GM19372 (cell line): ENCODE measurements around the gene CSNK2A3.

Experiments used
- ATAC-seq: cut with Tn5 transposase; IDR thresholded peaks from one replicate; pipeline ENCODE4 v1.9.1; 2021; ENCODE audit warnings: mild to moderate bottlenecking, low read depth, moderate library complexity; ENCODE audit not compliant: unreplicated experiment

The CSNK2A3 gene

DNA sequence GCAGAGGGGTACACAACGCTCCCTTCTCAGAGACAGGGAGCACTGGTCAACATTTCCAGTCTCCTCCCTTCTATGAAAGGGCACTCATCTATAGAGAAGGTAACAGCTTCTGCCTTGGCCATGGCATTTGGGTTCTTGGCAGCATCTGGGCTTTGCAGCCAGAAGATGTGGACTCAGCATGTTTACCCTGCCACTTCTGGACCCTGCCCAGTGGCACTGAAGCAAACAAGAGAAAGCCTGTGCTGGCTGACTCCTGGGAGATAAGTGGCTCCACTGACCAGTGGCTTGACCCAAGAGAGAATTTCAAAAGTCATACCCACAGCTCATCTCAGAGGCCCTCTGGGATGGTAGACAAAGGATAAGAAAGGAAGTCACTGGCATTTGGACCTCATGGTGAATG lies 8.0 kb downstream of the CSNK2A3 start:
- ATAC-seq: no peak

DNA sequence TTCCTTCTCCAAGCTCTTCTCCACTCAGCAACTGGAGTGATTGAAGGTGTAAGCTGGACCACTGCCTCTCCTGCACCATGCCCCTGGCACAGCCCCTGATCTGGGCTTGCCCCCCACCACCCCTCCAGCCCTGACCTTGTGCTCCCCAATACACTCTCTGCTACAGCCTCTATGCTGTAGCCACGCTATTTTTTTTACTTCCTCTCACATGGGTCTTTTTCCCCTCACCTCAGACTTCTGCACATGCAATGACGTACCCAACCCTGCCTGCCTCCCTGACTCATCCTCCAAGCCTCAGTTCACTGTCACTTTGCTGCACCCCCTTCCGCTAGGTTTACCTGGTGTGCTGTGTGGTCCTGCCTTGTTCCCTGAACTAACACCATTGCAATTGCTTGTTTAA lies 9.0 kb downstream of the CSNK2A3 start:
- ATAC-seq: no peak

DNA sequence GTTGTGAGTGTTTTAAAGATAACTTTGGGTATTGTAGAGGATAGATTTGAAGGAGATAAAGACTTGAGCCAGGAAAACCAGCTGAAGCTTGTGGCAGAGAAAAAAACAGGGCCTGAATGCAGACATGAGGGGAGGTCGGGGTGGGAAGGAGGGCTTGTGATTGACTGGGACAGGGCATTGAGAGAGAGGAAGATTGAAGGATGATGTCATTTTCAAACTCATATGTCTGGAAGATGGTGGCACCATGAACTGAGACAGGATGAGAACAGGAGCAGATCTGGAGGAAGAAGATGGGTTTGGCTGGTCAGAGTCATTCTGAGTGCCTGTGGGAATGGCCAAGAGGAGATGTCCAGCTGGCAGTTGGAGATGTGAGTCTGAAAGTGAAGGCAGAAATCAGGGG lies 14.7 kb downstream of the CSNK2A3 start:
- no peak for ATAC-seq

DNA sequence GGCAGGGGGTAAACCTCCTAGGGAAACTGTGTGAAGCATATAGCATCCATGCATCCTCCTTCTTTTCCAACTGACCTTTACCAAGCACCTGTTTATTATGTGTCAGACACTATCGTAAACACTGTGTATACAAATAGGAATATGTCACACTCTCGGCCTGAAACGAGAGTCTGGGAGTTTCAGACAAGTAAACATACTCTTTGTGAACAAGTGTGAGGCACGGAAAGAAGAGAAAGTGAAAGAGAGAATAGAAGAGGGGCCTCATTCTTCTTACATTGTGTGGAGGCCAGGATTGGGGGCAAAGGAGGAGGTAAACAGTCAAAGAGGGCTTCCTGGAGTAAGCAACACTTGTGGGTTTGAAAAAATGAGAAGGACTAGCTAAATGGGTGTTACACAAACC lies 16.4 kb downstream of the CSNK2A3 start:
- ATAC-seq: no peak

DNA sequence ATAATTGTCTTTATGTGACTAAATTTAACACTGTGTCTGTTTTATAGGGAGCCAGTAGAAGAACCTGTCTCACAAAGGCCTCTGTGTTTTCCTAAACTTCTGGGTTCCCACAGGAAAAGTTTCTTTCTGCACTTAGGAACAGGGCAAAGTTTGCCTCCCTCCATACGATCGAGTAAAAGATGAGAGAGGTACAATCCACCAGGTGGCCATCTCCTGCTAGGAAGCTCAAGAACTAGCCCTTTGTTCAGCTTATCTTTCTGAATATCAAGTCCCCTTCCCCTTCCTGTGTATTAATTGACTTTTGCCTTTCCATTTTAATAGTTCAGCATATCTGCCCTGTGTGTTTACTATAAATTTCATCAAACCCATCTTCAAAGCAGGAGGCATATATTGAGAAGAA lies 18.0 kb downstream of the CSNK2A3 start:
- no peak for ATAC-seq

DNA sequence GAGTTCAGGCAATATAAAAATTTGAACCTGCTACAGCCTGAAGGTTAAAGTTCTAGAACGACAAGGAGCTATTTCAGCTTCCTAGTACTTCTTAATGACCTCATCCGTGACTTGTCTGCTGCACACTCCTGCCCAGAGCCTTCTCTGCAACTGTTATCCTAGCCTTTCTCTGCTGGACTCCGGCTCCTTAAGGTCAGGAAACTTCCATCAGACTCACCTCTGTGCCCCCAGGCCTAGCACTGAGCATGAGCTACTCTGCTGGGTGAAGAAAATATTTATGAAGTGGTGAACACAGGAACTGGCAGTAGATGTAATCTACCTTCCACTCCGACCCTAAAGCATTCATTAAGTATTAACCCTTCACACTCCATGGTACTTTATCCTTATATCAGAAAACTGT lies 18.4 kb downstream of the CSNK2A3 start:
- ATAC-seq: no peak

DNA sequence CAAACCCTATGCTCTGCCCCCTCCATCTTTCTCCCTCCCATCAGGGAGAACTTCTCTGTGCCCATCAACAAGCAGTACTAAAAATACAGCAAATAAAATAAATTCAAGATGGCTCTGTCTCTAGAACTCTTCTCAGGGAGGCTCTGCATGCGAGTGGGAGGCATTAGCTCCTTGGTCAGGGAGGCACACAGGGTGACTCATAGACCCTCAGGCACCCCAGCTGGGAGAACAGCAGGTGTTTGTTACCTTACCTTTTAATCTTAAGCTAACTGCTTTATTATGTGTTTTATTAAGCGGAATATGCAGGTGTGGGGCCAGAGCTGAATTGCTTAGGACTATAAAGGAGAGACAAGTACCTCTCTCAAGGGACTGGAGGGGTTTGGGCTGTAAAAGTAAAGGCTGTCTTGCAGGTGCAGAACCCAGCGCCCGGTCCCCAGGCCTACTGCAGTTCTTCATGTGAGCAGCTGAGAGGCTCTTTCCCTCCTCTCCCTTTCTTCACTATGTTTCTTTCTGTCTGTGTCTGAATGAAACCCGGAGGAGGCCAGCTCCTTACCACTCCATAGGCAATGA lies 20.8 kb downstream of the CSNK2A3 start:
- ATAC-seq: no peak

DNA sequence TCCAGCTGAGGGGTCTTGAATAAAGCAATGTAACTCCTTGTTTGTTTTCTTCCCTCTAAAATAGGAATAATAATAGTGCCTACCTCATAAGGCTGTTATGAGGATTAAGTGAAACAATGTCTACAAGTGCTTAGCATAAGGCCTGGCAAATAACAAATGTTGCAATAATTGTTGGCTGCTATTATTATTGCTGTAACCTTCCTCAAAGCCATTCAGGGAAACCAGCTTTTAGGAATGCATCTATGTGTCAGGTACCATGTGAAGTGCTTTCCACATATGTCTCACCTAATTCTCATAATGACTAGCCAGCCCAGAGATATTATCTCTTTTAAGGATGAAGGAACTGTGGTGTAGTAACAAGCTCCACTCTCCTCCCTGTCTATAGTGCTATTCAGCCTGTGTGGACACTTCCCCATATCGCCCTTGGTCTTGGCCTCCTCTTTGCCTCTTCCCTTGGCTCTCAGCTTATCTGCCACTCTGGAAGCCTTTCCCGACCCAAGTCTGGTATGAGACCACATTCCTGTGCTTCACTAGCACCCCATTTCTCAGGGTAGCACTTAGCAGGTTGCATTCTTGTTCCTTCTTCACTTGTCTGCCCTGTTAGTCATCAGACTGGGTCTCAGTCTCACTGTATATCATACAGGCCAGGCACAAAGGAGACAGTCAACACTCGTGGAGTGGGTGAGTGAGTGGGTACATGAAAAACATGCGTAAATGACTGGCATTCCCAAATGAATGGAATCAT lies 23.8 kb downstream of the CSNK2A3 start:
- no peak for ATAC-seq

DNA sequence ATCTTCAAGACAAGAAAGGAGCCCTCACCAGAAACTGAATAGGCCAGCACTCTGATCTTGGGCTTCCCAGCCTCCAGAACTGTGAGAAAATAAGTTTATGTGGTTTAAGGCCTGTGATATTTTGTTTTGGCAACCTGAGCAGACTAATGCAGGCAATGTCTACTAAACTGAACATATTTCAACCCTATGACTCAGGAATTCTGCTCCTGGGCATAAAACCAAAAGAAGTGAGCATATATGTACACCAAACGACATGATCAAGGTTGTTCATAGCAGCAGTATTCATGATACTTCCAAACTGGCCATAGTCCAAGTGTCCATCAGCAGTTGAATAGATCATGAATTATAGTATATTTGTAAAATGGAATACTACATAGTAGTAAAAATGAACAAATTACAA lies 29.0 kb downstream of the CSNK2A3 start:
- ATAC-seq: no peak

DNA sequence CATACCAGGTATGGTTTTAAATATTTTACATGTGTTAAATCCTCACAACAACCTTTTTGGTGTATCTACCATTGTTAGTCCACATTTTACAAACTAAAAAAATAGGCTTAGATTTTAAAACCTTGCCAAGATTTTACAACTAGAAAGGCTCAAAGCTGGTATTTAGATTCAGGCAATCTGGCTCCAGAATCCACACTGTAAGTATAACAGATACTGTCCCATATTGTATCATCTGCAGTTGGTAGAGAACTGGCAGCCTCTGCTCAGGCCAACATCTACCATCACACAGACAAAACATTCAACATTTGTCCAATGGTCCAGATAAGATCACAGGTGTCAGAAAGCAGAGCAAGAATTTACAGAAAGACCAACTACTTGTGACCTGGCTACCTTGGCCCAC lies 30.9 kb downstream of the CSNK2A3 start:
- no peak for ATAC-seq

DNA sequence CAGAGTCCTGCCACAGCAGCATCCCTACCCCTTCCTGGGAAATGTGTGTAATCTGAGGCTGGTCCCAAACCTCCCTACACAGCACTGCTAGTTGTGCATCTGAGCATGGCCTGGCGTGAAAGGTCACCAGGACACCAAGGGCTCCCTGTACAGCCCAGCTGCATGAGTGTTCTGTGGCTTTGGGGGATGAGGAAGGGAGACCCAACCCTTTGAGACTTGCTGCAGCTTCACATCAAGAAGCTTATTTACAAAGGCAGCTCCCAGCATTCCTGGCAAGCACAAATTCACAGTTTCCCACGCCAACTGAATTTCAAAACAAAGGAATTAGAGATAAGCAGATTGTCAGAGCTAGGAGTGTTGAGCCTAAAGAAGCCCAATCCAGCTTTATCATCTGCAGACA lies 32.2 kb downstream of the CSNK2A3 start:
- no peak for ATAC-seq

DNA sequence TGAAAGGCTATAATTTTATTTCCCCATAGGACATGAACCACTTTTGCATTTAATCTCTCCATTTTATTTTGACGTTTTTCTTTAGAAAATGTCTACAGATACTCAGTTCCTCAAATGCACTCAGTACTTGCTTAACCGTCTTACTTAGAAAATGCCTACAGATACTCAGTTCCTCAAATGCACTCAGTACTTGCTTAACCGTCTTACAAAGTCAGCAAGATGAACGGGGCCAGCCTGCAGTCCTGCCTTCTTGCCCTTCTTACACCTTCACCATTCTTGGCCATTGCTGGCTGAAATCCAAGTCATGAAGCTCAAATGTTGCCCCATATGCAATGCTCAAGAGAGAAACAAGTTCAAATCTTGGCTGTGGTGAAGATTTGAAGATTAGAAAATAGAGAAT lies 34.1 kb downstream of the CSNK2A3 start:
- peak; percentile 91 for ATAC-seq

DNA sequence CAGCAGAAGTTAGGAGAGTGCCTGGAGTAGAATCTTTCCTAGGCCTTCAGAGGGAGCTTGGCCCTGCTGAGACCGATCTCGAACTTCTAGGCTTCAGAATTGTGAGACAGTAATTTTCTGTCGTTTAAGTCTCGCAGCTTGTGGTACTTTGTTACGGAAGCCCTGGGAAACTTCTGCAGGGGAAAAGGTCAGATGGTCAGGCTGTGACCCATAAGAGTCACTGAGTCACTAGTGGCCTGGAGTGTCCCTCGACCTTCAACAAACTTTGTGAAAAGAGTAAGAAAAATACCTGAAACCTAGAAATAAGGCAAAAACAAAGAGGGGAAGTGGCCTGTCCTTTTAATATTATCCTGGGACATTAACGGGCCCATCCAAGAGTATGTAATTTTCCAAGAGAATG lies 34.6 kb downstream of the CSNK2A3 start:
- no peak for ATAC-seq

DNA sequence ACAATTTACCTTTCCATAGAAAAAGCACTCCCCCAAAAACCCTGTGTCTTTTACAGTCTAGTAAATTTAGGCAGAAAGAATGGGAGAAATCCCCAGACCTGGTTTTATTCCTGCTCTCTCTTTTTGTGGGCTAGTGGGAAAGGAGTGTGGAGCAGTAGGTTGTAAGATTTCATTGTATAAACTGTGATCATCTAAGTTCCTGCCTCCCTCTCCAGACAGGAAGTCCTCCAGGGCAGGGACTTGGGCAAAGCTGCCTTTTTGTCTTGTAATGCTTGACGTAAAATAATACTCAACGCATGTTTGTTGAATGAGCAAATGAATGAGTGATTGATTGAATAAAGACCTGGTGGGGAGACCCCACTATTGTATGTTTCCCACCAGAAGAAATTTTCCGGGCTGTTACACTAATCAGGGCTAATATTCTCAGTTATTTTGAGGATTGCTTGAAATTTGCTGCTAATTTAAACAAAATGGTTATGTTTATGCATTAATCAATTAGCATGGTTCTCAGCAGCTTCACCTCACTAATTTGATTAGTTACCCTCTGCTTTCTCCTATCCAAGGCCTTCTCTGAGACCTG lies 36.3 kb downstream of the CSNK2A3 start:
- ATAC-seq: no peak

DNA sequence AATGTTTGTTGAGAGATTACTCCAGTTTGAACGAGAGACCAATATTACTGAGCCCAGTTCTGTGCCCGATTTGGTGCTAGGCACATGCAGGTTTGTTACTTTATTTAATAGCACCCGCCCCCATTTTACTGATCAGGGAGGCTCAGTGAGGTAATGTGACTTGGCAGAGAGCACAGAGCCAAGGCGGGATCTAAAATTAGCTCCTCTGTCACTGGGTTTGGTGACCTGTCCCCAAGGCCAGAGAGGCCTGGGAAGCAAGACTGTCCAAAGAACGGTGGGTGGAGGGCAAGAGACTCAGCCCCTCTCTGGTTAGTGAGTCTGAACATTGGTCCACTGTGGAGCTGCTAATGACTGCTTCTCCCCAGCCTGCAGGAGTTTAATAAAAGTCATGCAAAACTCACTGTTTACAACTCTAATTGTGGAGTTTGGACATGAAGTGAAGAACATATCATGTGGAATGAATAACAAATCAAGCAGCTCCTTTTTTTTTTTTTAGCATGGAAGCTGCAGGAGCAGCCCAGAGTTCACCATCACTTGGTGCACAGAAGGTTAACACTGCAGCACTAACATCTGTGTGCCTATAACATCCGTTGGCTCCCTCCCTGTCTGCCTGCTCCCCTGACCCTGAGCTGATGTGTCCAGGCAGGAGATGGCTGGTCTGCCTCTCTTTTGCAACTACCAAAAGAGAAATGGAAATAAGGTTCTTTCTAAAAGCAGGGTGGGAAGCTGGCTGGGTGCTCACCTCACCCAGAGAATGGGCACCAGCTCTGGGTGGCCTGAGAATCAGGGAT lies 39.0 kb downstream of the CSNK2A3 start:
- no peak for ATAC-seq

DNA sequence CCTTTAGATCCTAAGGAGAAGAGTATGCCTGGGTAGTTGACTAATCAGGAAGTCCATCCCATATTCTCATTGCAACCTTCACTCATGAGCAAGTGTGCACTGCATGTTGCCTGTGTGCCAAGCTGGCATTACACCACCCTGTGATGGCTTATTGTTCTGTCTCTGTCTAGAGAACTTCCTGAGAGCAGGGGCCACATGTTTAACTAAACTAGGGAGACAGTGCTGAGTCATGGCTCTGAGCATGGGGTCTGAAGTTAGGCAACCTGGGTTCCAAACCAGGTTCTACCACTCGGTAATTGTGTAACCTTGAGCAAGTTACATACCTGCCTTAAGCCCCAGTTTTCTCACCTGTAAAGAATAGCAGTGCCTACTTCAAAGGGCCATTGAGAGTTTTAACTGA lies 39.6 kb downstream of the CSNK2A3 start:
- no peak for ATAC-seq

DNA sequence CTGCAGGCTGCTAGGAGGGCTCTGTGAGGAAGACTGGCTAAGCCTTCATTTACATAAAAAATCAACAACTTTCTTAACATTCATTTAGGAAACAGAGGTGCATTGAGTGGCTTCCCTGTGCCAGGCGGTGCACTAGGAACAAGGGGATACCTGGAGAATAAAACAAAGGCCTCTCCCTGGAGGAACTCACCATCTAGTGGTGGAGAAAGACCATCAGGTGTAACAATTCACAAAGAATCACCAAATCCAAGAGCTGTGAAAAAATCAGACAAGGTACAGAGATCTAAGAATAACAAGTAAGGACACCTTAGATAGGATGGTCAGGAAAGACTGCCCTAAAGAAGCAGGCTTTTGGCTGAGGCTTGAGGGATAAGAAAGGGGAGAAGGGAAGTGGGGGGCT lies 40.3 kb downstream of the CSNK2A3 start:
- no peak for ATAC-seq

DNA sequence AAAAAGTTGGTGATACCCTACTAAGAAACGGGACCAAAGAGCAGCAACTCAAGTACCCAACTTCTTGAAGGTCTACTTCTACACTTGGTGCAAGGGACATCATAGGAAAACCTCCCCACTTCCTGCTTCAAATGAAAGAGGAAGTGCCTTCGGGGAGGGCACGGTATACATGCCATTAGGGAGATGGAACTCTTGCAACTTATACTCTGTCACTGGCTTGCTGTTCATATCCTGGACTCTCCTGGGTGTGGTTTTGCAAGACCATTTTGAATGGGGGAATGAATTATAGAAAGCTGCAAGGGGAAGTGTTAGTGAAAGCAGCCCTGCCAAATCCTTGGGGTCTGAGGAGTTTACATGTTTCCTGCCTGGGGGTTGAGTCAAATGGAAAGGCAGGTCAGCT lies 41.9 kb downstream of the CSNK2A3 start:
- ATAC-seq: no peak

DNA sequence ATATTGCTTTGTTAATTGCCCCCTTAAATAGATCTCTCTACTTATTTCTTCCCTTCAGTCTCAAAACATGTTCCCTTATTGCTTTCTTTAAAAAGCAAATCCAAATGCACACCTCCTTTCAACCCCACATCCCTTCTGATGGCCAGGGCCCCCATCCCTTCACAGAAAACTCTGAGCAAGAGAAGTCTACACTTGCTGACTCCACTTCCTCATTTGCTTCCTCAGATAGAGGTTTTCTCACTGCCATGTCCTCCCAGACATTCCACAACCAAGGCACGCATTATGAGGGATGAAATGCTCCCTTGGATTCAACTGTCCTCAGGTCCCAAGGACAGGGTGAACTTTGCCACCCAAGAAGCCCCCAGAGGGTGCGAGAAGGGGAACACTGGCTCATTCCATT lies 43.1 kb downstream of the CSNK2A3 start:
- ATAC-seq: no peak

DNA sequence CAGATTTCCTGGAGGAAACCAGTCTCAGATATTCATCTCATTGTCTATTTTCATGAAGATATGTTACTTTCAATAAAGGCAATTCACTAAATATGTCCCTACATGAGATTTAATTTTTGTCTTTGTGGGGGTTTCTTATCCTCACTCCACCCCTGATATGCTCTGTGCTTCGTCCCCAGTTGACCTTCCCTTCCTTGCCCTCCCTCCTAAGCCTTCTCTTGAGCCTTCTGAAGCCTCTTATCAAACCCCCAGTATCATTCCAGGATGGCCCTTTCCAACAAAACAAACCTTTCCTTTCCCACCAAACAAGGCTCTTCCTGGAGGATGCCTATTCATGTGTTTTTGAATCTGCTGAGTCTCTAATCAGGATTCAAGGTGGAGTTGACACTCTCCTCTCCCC lies 44.8 kb downstream of the CSNK2A3 start:
- no peak for ATAC-seq

DNA sequence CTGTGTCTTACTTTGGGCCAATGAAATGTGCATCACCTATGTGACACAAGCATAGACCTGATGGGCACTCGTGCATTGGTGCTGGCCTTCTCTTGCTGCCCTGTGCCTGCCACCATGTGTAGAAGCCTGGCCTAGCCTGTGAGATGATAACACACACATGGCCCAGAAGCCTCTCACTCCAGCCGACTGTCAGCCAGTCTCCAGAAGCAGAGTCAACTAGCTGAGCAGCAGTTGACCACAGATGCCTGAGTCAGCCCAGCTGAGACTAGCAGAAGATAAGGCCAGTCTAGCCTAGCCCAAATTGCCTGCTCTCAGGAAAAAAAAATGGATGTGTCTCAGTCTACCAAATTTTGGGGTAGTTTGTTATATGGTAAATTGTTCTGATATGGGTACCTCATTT lies 46.2 kb downstream of the CSNK2A3 start:
- ATAC-seq: no peak

DNA sequence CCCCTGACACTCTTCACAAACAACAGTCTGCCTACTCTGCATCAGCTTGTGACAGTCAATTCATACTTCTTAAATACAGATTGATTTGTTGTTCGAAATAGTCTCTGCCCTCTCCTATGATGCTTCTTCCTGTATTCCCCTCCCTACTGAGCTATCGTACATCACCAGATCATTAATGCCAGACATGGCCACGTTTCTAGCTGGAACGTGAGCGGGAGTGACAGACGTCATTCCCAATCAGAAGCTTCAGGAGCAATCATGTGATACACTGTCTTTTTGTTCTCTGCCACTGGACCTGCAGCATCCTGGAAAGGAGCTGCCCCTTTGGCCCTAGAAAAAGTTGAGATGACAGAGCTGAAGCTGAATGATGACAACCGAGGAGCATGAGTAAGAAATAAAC lies 48.5 kb downstream of the CSNK2A3 start:
- no peak for ATAC-seq
